ENCODE data around the gene ARMC5. TPM values are rescaled to one million over a fixed set of nuclear protein-coding genes. Genes with fewer than 3 reads are reported as not detected.
"Not testable (repeated sequence)": the region's sequence is repeated elsewhere in the genome, so short reads cannot be mapped to it uniquely, and the experiment has no call there.

Gene ARMC5
- total RNA-seq, 2 donors from 2014 or later, result 9.4 to 12.1 TPM

DNA sequence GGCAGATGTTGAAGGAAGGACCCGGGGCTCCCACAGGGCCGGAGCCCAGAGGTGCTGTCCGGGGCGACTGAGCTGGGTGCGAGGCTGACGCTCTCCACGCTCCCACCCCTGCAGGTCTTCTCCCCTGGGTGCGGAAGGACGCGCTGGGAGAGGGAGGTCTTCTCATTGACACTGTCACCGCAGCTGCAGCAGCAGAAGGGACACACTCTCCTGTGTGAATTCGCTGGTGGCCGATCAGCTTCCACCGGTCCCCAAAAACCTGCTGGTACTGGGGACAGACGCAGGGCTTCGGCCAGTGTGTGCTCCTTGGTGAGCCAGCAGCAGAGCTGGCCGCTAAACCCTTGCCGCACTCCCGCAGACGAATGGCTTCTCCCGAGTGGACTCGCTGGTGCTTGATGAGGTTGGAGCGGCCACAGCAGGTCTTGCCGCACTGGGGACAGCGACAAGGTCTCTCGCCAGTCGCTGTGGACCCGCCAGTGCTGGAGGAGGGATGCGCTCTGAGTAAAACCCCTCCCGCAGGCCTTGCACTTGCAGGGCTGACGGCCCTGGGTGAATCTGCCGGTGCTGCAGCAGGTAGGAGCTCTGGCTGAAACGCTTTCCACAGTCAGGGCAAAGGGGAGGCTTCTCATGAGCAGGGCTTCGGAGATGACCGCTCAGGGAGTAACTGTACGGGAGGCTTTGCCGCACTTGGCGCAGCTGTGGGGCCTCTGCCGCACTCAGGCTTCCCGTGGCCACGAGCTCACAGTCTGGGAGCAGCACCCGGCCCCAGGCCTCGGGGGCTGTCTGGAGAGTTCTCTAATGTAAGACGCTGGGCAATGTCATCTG is 22.9 kb upstream of the ARMC5 start:
- Mint-ChIP-seq H3K36me3 (ENCODE audit: low read depth) (no peaks in the 10 kb centered on the region), H3K4me1 (peaks cover 5% of the 10 kb centered on the region)
- peak; percentile 53 for DNase-seq

GRCh38 chr16:31438414-31438813 is 20.9 kb upstream of the ARMC5 start:
- H3K9ac ChIP-seq (ENCODE audit: extremely low read depth, low read length, poor library complexity, severe bottlenecking), result no peak overlapping the region
- no peaks in the 10 kb centered on the region for H3K36me3 ChIP-seq (ENCODE audit: control insufficient read depth, insufficient read depth, low read length)
- TF ChIP-seq, protein P1, sequence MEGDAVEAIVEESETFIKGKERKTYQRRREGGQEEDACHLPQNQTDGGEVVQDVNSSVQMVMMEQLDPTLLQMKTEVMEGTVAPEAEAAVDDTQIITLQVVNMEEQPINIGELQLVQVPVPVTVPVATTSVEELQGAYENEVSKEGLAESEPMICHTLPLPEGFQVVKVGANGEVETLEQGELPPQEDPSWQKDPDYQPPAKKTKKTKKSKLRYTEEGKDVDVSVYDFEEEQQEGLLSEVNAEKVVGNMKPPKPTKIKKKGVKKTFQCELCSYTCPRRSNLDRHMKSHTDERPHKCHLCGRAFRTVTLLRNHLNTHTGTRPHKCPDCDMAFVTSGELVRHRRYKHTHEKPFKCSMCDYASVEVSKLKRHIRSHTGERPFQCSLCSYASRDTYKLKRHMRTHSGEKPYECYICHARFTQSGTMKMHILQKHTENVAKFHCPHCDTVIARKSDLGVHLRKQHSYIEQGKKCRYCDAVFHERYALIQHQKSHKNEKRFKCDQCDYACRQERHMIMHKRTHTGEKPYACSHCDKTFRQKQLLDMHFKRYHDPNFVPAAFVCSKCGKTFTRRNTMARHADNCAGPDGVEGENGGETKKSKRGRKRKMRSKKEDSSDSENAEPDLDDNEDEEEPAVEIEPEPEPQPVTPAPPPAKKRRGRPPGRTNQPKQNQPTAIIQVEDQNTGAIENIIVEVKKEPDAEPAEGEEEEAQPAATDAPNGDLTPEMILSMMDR (conservative IDR thresholded peaks at IDR 0.05), result no peak
- Mint-ChIP-seq H3K36me3 (ENCODE audit: low read depth) (no peaks in the 10 kb centered on the region), H3K4me3 (no peak overlapping the region), H3K27ac (no peak overlapping the region), H3K9me3 (no peaks in the 10 kb centered on the region), H3K4me1 (peaks cover 5% of the 10 kb centered on the region), H3K27me3 (ENCODE audit: insufficient read depth) (peaks cover 17% of the 10 kb centered on the region)
- no peak overlapping the region for H3K27ac ChIP-seq (ENCODE audit: low read depth, low read length)
- H3K27me3 ChIP-seq (ENCODE audit: control insufficient read depth, insufficient read depth, low read length, poor library complexity, severe bottlenecking), result no peaks in the 10 kb centered on the region
- peak; percentile 63 for DNase-seq
- no peaks in the 10 kb centered on the region for H3K9me3 ChIP-seq (ENCODE audit: control insufficient read depth, low read length)
- H3K4me3 ChIP-seq (ENCODE audit: low read length), result no peak overlapping the region
- WGBS, 2 experiments (ENCODE audit: insufficient coverage in 1 of 2, insufficient read length in 1 of 2), result 26 to 52% methylated on average over 2 of the region's 2 CpGs
- no peaks in the 10 kb centered on the region for H3K4me1 ChIP-seq (ENCODE audit: control insufficient read depth, insufficient read depth, low read length)

More for the DNA sequence above, 22.9 kb upstream of the ARMC5 start:
- no peak overlapping the region for H3K4me3 ChIP-seq (ENCODE audit: low read length)
- H3K9me3 Mint-ChIP-seq, result no peaks in the 10 kb centered on the region
- H3K27me3 ChIP-seq (ENCODE audit: control insufficient read depth, insufficient read depth, low read length, poor library complexity, severe bottlenecking), result no peaks in the 10 kb centered on the region
- H3K36me3 ChIP-seq (ENCODE audit: control insufficient read depth, insufficient read depth, low read length), result no peaks in the 10 kb centered on the region
- no peak overlapping the region for H3K27ac ChIP-seq (ENCODE audit: low read depth, low read length)
- H3K27ac Mint-ChIP-seq, result no peak overlapping the region
- no peak overlapping the region for H3K4me3 Mint-ChIP-seq
- peaks cover 12% of the 10 kb centered on the region for H3K27me3 Mint-ChIP-seq (ENCODE audit: insufficient read depth)
- H3K9me3 ChIP-seq (ENCODE audit: control insufficient read depth, low read length), result no peaks in the 10 kb centered on the region
- TF ChIP-seq, protein P1 (conservative IDR thresholded peaks at IDR 0.05), result no peak
- no peaks in the 10 kb centered on the region for H3K4me1 ChIP-seq (ENCODE audit: control insufficient read depth, insufficient read depth, low read length)
- WGBS, 2 experiments (ENCODE audit: insufficient coverage in 1 of 2, insufficient read length in 1 of 2), result 93 to 94% methylated on average over 35 to 44 of the region's 44 CpGs
- H3K9ac ChIP-seq (ENCODE audit: extremely low read depth, low read length, poor library complexity, severe bottlenecking), result no peak overlapping the region

- not testable (repeated sequence) for H3K27ac Mint-ChIP-seq; H3K9me3 ChIP-seq (ENCODE audit: control insufficient read depth, low read length); H3K36me3 Mint-ChIP-seq (ENCODE audit: low read depth); H3K9ac ChIP-seq (ENCODE audit: extremely low read depth, low read length, poor library complexity, severe bottlenecking); H3K4me1 Mint-ChIP-seq; H3K36me3 ChIP-seq (ENCODE audit: control insufficient read depth, insufficient read depth, low read length); H3K4me1 ChIP-seq (ENCODE audit: control insufficient read depth, insufficient read depth, low read length); H3K4me3 ChIP-seq (ENCODE audit: low read length); DNase-seq; H3K27ac ChIP-seq (ENCODE audit: low read depth, low read length); H3K27me3 ChIP-seq (ENCODE audit: control insufficient read depth, insufficient read depth, low read length, poor library complexity, severe bottlenecking); H3K9me3 Mint-ChIP-seq; H3K4me3 Mint-ChIP-seq
- H3K27me3 Mint-ChIP-seq (ENCODE audit: insufficient read depth), result peaks cover 15% of the 10 kb centered on the region
- WGBS, 2 experiments (ENCODE audit: insufficient coverage in 1 of 2, insufficient read length in 1 of 2), result 86 to 93% methylated on average over 2 of the region's 4 CpGs
These were observed 20.3 kb upstream of the ARMC5 start for GRCh38 chr16:31439023-31439422.

Data from endodermal cell (in vitro differentiated cells).